Adrenal gland (tissue), 5 donors: ENCODE results near the gene RETREG1.

Experiments
- CTCF ChIP-seq, 6 experiments: fragments of 450-650 bp in 4 of 6; fragments of 200-600 bp in 2 of 6; sonication (generic) in 1 of 6; IDR thresholded peaks; 1 replicate in 5 of 6; 2 replicates in 1 of 6; pipeline versions ENCODE4 v1.5.1 to v1.8.0; 2016 to 2021; ENCODE audit warnings: antibody characterized with exemption in 6 of 6, mild to moderate bottlenecking in 2 of 6, moderate library complexity in 1 of 6
- POLR2A ChIP-seq, 2 donors: fragments of 450-650 bp; IDR thresholded peaks; one replicate each; pipeline ENCODE4 v1.6.1; 2017; ENCODE audit warnings: antibody characterized with exemption in 2 of 2, mild to moderate bottlenecking in 2 of 2, moderate library complexity in 1 of 2
- donor health status: DM: no; HTN: no; CAD: no.

DNA sequence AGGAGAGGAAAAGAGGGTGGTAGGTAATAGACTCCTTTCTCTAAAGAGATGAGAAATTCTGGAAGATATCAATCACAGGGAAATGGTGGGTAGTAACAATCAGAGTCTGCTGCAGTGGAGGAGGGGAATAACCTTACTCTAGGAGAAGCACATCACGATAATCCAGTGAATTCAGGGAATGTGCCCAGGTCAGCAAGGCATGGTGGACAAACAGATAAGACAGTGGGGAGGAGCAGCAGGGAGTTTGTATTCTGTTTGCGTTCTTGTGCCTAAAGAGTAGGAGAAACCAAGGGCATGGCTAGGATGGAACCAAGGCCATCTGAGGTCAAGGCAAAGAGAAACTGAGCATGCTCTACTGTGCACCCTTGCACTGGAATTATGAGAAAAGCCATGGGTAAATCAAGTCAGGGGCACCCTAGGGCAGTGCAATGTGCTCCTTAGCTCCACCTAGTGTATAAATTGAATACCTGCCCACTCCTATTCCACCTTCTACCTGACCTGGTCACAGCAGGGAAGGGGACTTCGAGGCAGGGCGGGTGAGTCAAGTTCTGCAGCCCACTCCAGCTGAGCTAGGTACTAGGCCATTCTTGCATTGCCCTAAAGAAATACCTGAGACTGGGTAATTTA is 31.6 kb downstream of the RETREG1 start:
- TF ChIP-seq CTCF (IDR thresholded peaks at IDR 0.05) (peak in 2 of 6 experiments; percentile 7 to 26), POLR2A (IDR thresholded peaks at IDR 0.05) (no peak)
